ENCODE results near the gene RRP1B.
"Not testable (repeated sequence)": the region's sequence is repeated elsewhere in the genome, so short reads cannot be mapped to it uniquely, and the experiment has no call there.

The RRP1B gene

GRCh38 chr21:43669828-43670605 is 10.7 kb downstream of the RRP1B start:
- DNase-seq (ENCODE audit: low read depth in 3 of 3) = no peak

- DNase-seq (ENCODE audit: low read depth in 3 of 3) = no peak
These were observed 16.5 kb downstream of the RRP1B start for GRCh38 chr21:43675871-43676270.

- no peak for DNase-seq (ENCODE audit: low read depth in 3 of 3)
These were observed 17.0 kb downstream of the RRP1B start for GRCh38 chr21:43676391-43676790.

- no peak for DNase-seq (ENCODE audit: low read depth in 3 of 3)
These were observed 20.6 kb downstream of the RRP1B start for GRCh38 chr21:43679951-43680350.

- DNase-seq (ENCODE audit: low read depth in 3 of 3) = not testable (repeated sequence)
These were observed 21.1 kb downstream of the RRP1B start for GRCh38 chr21:43680421-43680820.

GRCh38 chr21:43681650-43682049 is 22.3 kb downstream of the RRP1B start:
- no peak for DNase-seq (ENCODE audit: low read depth in 3 of 3)

- DNase-seq (ENCODE audit: low read depth in 3 of 3) = no peak
These were observed 25.1 kb downstream of the RRP1B start for GRCh38 chr21:43684424-43684823.

- DNase-seq (ENCODE audit: low read depth in 3 of 3) = no peak
These were observed 27.6 kb downstream of the RRP1B start for GRCh38 chr21:43686811-43687565.

GRCh38 chr21:43687566-43688399 is 28.4 kb downstream of the RRP1B start:
- DNase-seq (ENCODE audit: low read depth in 3 of 3) = no peak

- no peak for DNase-seq (ENCODE audit: low read depth in 3 of 3)
These were observed 29.5 kb downstream of the RRP1B start for GRCh38 chr21:43688906-43689305.

- no peak for DNase-seq (ENCODE audit: low read depth in 3 of 3)
These were observed 30.4 kb downstream of the RRP1B start for GRCh38 chr21:43689556-43690337.

- no peak for DNase-seq (ENCODE audit: low read depth in 3 of 3)
These were observed 31.0 kb downstream of the RRP1B start for GRCh38 chr21:43690346-43690745.

GRCh38 chr21:43691086-43691795 is 31.9 kb downstream of the RRP1B start:
- DNase-seq (ENCODE audit: low read depth in 3 of 3) = no peak

- no peak for DNase-seq (ENCODE audit: low read depth in 3 of 3)
These were observed 32.4 kb downstream of the RRP1B start for GRCh38 chr21:43691801-43692200.

- DNase-seq (ENCODE audit: low read depth in 3 of 3) = no peak
These were observed 33.6 kb downstream of the RRP1B start for GRCh38 chr21:43692949-43693348.

GRCh38 chr21:43693981-43694380 is 34.6 kb downstream of the RRP1B start:
- no peak for DNase-seq (ENCODE audit: low read depth in 3 of 3)

- no peak for DNase-seq (ENCODE audit: low read depth in 3 of 3)
These were observed 35.2 kb downstream of the RRP1B start for GRCh38 chr21:43694437-43695079.

- no peak for DNase-seq (ENCODE audit: low read depth in 3 of 3)
These were observed 36.9 kb downstream of the RRP1B start for GRCh38 chr21:43696214-43696613.

- DNase-seq (ENCODE audit: low read depth in 3 of 3) = no peak
These were observed 38.6 kb downstream of the RRP1B start for GRCh38 chr21:43697758-43698643.

GRCh38 chr21:43699492-43699777 is 40.1 kb downstream of the RRP1B start:
- not testable (repeated sequence) for DNase-seq (ENCODE audit: low read depth in 3 of 3)
